CD14-positive monocyte (primary cell): ENCODE measurements around the gene MSRB3. TPM values are rescaled to one million over a fixed set of nuclear protein-coding genes. Genes with fewer than 3 reads are reported as not detected.

Source experiments
- DNase-seq, 3 donors: peaks; one replicate each; pipeline ENCODE4 v3.0.0-alpha.2; 2011 to 2022
- H2AFZ ChIP-seq: 2 replicates; pipeline ENCODE4 v1.6.0; 2012; ENCODE audit warnings: mild to moderate bottlenecking, low read depth, low read length, inconsistent platforms; ENCODE audit not compliant: insufficient read depth, poor library complexity, severe bottlenecking
- H3K27ac ChIP-seq, 2 donors: 1 replicate in 1 of 2; 2 replicates in 1 of 2; pipeline ENCODE4 v1.5.1; 2012 to 2013; ENCODE audit warnings: low read length in 2 of 2, control low read depth in 1 of 2, inconsistent platforms in 1 of 2, low read depth in 1 of 2, mild to moderate bottlenecking in 1 of 2
- H3K27me3 ChIP-seq, 2 donors: one replicate each; pipeline versions ENCODE4 v1.6.0 to v1.6.1; 2011 to 2013; ENCODE audit warnings: low read length in 2 of 2; ENCODE audit not compliant: control insufficient read depth in 2 of 2, insufficient read depth in 2 of 2
- H3K36me3 ChIP-seq, 2 donors: replicated peaks in 1 of 2; 1 replicate in 1 of 2; 2 replicates in 1 of 2; pipeline versions ENCODE4 v1.5.1 to v1.6.1; 2012 to 2013; ENCODE audit warnings: low read length in 2 of 2, control low read depth in 1 of 2, inconsistent platforms in 1 of 2, mild to moderate bottlenecking in 1 of 2; ENCODE audit not compliant: insufficient read depth in 2 of 2, control insufficient read depth in 1 of 2
- H3K4me1 ChIP-seq, 2 donors: 1 replicate in 1 of 2; 2 replicates in 1 of 2; pipeline versions ENCODE4 v1.5.1 to v1.6.1; 2012 to 2013; ENCODE audit warnings: low read length in 2 of 2, control low read depth in 1 of 2, inconsistent platforms in 1 of 2, mild to moderate bottlenecking in 1 of 2, moderate library complexity in 1 of 2; ENCODE audit not compliant: insufficient read depth in 2 of 2, control insufficient read depth in 1 of 2
- H3K4me2 ChIP-seq: replicated peaks from 2 replicates; pipeline ENCODE3; 2012; ENCODE audit warnings: low read length, moderate library complexity, mild to moderate bottlenecking; ENCODE audit not compliant: poor library complexity, severe bottlenecking; ENCODE audit errors: extremely low read depth
- H3K4me3 ChIP-seq, 3 experiments: fragments of 200-600 bp in 1 of 3; sonication (generic) in 1 of 3; replicated peaks in 1 of 3; 1 replicate in 2 of 3; 2 replicates in 1 of 3; pipeline ENCODE4 v1.5.1; 2011 to 2013; ENCODE audit warnings: low read length in 3 of 3, mild to moderate bottlenecking in 3 of 3, control low read depth in 2 of 3, low read depth in 2 of 3, inconsistent platforms in 1 of 3, moderate library complexity in 1 of 3
- H3K79me2 ChIP-seq: 2 replicates; pipeline ENCODE4 v1.6.0; 2012; ENCODE audit warnings: mild to moderate bottlenecking, control low read depth, inconsistent platforms, low read length, moderate library complexity; ENCODE audit not compliant: insufficient read depth
- H3K9ac ChIP-seq: 2 replicates; pipeline ENCODE4 v1.6.0; 2017; ENCODE audit warnings: low read length, mild to moderate bottlenecking; ENCODE audit not compliant: insufficient read depth, poor library complexity, severe bottlenecking
- H3K9me3 ChIP-seq, 2 donors: replicated peaks in 1 of 2; 1 replicate in 1 of 2; 2 replicates in 1 of 2; pipeline versions ENCODE4 v1.5.1 to v1.6.1; 2012 to 2013; ENCODE audit warnings: low read length in 2 of 2, control low read depth in 1 of 2; ENCODE audit not compliant: control insufficient read depth in 1 of 2, insufficient read depth in 1 of 2
- H4K20me1 ChIP-seq: 2 replicates; pipeline ENCODE4 v1.6.0; 2012; ENCODE audit warnings: mild to moderate bottlenecking, low read length, control low read depth, moderate library complexity; ENCODE audit not compliant: insufficient read depth
- H3K27ac Mint-ChIP-seq, 7 donors: one replicate each; pipeline ENCODE4 v1.8.0; 2020; ENCODE audit warnings: mild to moderate bottlenecking in 7 of 7, mixed read lengths in 7 of 7, moderate library complexity in 6 of 7, inconsistent platforms in 2 of 7
- H3K27me3 Mint-ChIP-seq, 3 donors: one replicate each; pipeline ENCODE4 v1.8.0; 2021 to 2022; ENCODE audit warnings: low read depth in 3 of 3, mild to moderate bottlenecking in 3 of 3, mixed read lengths in 3 of 3, moderate library complexity in 3 of 3, inconsistent platforms in 1 of 3
- H3K36me3 Mint-ChIP-seq, 2 donors: one replicate each; pipeline ENCODE4 v1.8.0; 2020; ENCODE audit warnings: mixed read lengths in 2 of 2, inconsistent platforms in 1 of 2, mild to moderate bottlenecking in 1 of 2
- H3K4me1 Mint-ChIP-seq: one replicate; pipeline ENCODE4 v1.8.0; 2020; ENCODE audit warnings: mild to moderate bottlenecking, mixed read lengths
- H3K4me3 Mint-ChIP-seq, 2 donors: one replicate each; pipeline ENCODE4 v1.8.0; 2020; ENCODE audit warnings: mild to moderate bottlenecking in 2 of 2, mixed read lengths in 2 of 2, moderate library complexity in 1 of 2
- H3K9me3 Mint-ChIP-seq, 7 donors: one replicate each; pipeline ENCODE4 v1.8.0; 2020 to 2022; ENCODE audit warnings: mixed read lengths in 7 of 7, mild to moderate bottlenecking in 6 of 7, moderate library complexity in 6 of 7, inconsistent platforms in 2 of 7
- WGBS: methylation state at CpG from one replicate; pipeline ENCODE4 v1.1.5; 2013; ENCODE audit warnings: missing lambda C conversion rate; ENCODE audit not compliant: insufficient coverage; 5-methylcytosine and 5-hydroxymethylcytosine counted together
- intact Hi-C, 2 donors: fragments of 100-400 bp; cut with micrococcal nuclease; formaldehyde crosslinking; loops; one replicate each; pipeline versions ENCODE4 v1.15.0 to v1.15.1; 2023
- polyA plus RNA-seq, 3 donors: library from polyadenylated mRNA; depleted of rRNA in 1 of 3; unstranded in 2 of 3; stranded (reverse) in 1 of 3; fragments of 300-500 nt in 2 of 3; fragments of >200 nt in 1 of 3; fragmentation: Illumina TruSeq in 2 of 3; gene quantifications; 1 replicate in 2 of 3; 2 replicates in 1 of 3; pipeline ENCODE4 v1.2.3, GENCODE V29; 2012 to 2021
- TF ChIP-seq, protein P1 (sequence below): fragments of 200-600 bp; IDR thresholded peaks from one replicate; pipeline ENCODE4 v1.8.0; 2022; ENCODE audit warnings: antibody characterized with exemption, mild to moderate bottlenecking

MSRB3 gene
- polyA plus RNA-seq, 3 donors, result 0.25 to 1.1 (median 1.0) TPM

DNA sequence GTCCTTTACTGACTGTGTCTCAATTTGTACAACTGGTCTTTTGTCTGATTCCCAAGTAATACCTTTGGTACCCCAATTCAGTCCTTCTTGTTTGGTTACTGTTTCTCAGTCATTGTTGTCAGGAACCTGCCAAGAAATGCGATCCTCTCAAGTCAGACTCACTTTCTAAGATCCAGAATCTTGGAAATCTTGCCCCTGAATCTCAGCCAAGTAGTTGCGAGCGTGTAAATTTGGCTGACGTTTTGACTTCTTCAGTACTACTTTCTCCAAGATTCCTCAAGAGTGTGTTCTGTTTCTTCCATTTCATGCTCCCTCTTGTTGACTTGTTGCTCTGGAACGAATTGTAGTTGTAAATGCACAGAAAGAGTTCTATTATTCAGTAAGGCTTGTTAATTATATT, 114.0 kb downstream of the MSRB3 start:
- no peaks in the 10 kb centered on the region for H3K27me3 ChIP-seq
- Mint-ChIP-seq H3K9me3 (peaks cover 9 to 26% (median 21%) of the 10 kb centered on the region in 7 donors), H3K4me1 (no peaks in the 10 kb centered on the region), H3K4me3 (no peak overlapping the region), H3K36me3 (peaks cover 2 to 5% of the 10 kb centered on the region in 2 donors), H3K27ac (no peak overlapping the region), H3K27me3 (no peaks in the 10 kb centered on the region)
- no peaks in the 10 kb centered on the region for H4K20me1 ChIP-seq
- H2AFZ ChIP-seq, result no peak overlapping the region
- TF ChIP-seq, protein P1, sequence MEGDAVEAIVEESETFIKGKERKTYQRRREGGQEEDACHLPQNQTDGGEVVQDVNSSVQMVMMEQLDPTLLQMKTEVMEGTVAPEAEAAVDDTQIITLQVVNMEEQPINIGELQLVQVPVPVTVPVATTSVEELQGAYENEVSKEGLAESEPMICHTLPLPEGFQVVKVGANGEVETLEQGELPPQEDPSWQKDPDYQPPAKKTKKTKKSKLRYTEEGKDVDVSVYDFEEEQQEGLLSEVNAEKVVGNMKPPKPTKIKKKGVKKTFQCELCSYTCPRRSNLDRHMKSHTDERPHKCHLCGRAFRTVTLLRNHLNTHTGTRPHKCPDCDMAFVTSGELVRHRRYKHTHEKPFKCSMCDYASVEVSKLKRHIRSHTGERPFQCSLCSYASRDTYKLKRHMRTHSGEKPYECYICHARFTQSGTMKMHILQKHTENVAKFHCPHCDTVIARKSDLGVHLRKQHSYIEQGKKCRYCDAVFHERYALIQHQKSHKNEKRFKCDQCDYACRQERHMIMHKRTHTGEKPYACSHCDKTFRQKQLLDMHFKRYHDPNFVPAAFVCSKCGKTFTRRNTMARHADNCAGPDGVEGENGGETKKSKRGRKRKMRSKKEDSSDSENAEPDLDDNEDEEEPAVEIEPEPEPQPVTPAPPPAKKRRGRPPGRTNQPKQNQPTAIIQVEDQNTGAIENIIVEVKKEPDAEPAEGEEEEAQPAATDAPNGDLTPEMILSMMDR, result no peak
- no peak for DNase-seq
- WGBS, result 90% methylated on average over 1 of the region's 5 CpGs
- no peaks in the 10 kb centered on the region for H3K79me2 ChIP-seq
- H3K9me3 ChIP-seq, result peaks cover 4 to 10% of the 10 kb centered on the region in 2 donors
- H3K27ac ChIP-seq, result no peak overlapping the region
- H3K4me2 ChIP-seq, result no peak overlapping the region
- no peak overlapping the region for H3K9ac ChIP-seq
- intact Hi-C loops, result no loop called here
- H3K4me1 ChIP-seq, result no peaks in the 10 kb centered on the region
- no peak overlapping the region for H3K4me3 ChIP-seq
- no peaks in the 10 kb centered on the region for H3K36me3 ChIP-seq

GRCh38 chr12:65403188-65403587, 124.7 kb downstream of the MSRB3 start:
- Mint-ChIP-seq H3K9me3 (peaks cover 18 to 45% (median 31%) of the 10 kb centered on the region in 7 donors), H3K4me3 (no peak overlapping the region), H3K4me1 (peaks cover 2% of the 10 kb centered on the region), H3K27me3 (no peaks in the 10 kb centered on the region), H3K27ac (no peak overlapping the region), H3K36me3 (peaks cover 4 to 21% of the 10 kb centered on the region in 2 donors)
- H3K79me2 ChIP-seq, result no peaks in the 10 kb centered on the region
- H3K4me3 ChIP-seq, result no peak overlapping the region
- no peak overlapping the region for H3K9ac ChIP-seq
- no peak overlapping the region for H3K27ac ChIP-seq
- no peak overlapping the region for H2AFZ ChIP-seq
- no peaks in the 10 kb centered on the region for H4K20me1 ChIP-seq
- intact Hi-C loops, result no loop called here
- H3K36me3 ChIP-seq, result no peaks in the 10 kb centered on the region
- no peak for DNase-seq
- H3K27me3 ChIP-seq, result no peaks in the 10 kb centered on the region
- no peak overlapping the region for H3K4me2 ChIP-seq
- H3K9me3 ChIP-seq, result peaks cover 8 to 13% of the 10 kb centered on the region in 2 donors
- WGBS, result 84% methylated on average over 2 of the region's 5 CpGs
- H3K4me1 ChIP-seq, result no peaks in the 10 kb centered on the region
- TF ChIP-seq, protein P1, result no peak
